Urinary bladder (tissue), 4 donors: ENCODE data around the gene FOXD4. TPM values are rescaled to one million over a fixed set of nuclear protein-coding genes. Genes with fewer than 3 reads are reported as not detected.
"Not testable (repeated sequence)": the region's sequence is repeated elsewhere in the genome, so short reads cannot be mapped to it uniquely, and the experiment has no call there.

Experiments used
- DNase-seq: peaks from one replicate; pipeline ENCODE4 v3.0.0-alpha.2; 2015; ENCODE audit errors: extremely low spot score
- H3K27ac ChIP-seq: one replicate; pipeline ENCODE4 v1.5.1; 2013; ENCODE audit warnings: low read depth, mild to moderate bottlenecking, moderate library complexity
- H3K36me3 ChIP-seq: one replicate; pipeline ENCODE4 v1.6.1; 2013; ENCODE audit warnings: mild to moderate bottlenecking, moderate library complexity; ENCODE audit not compliant: insufficient read depth
- H3K4me1 ChIP-seq: one replicate; pipeline ENCODE4 v1.6.1; 2013; ENCODE audit warnings: mild to moderate bottlenecking, moderate library complexity; ENCODE audit not compliant: insufficient read depth
- H3K4me3 ChIP-seq: one replicate; pipeline ENCODE4 v1.5.1; 2013; ENCODE audit warnings: low read depth, low read length
- WGBS: extraction: QIAGEN DNeasy Blood & Tissue Kit; methylation state at CpG from one replicate; pipeline ENCODE4 v1.1.7; 2013; 5-methylcytosine and 5-hydroxymethylcytosine counted together
- polyA plus RNA-seq: library from polyadenylated mRNA; stranded (reverse); fragments of 200-250 nt; gene quantifications from one replicate; pipeline ENCODE4 v1.2.3, GENCODE V29; 2013
- total RNA-seq: library from RNA; depleted of rRNA; stranded (reverse); fragments of >200 nt; gene quantifications from one replicate; pipeline ENCODE4 v1.2.3, GENCODE V29; 2014
- donor health status: healthy with polysubstance abuse.
- donor health status: healthy.

FOXD4 gene
- total and polyA plus RNA-seq, 2 donors, result 0.19 TPM; not detected in 1

- not testable (repeated sequence) for H3K4me3 ChIP-seq, H3K36me3 ChIP-seq, H3K27ac ChIP-seq, H3K4me1 ChIP-seq, DNase-seq
- 20% methylated on average over 22 of the region's 22 CpGs for WGBS
Observed at GRCh38 chr9:108742-109495, 9.3 kb downstream of the FOXD4 start.

GRCh38 chr9:105991-106390 is 12.2 kb downstream of the FOXD4 start:
- 82% methylated on average over 8 of the region's 8 CpGs for WGBS
- H3K27ac ChIP-seq, H3K4me3 ChIP-seq, H3K36me3 ChIP-seq, DNase-seq, H3K4me1 ChIP-seq: not testable (repeated sequence)

DNA sequence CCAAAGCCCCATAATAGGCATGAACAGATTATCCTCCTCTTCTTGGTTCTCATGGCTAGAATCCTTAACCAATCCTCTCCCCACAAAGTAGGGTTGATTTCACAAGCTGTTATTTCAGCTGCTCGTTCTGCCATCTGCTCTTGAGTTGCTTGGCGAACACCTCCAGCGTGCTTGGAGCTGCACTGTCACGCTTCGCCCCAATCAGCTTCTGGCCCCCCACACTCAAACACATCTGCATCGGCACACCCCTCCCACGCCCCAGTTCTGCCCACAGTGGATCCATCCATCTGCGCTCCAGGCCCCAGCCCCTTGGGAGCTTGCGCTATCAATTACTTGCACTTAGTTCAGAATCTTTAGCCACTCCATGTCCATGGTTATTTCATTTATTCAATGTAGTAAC is 17.8 kb downstream of the FOXD4 start:
- DNase-seq, H3K4me3 ChIP-seq, H3K4me1 ChIP-seq, H3K27ac ChIP-seq, H3K36me3 ChIP-seq: not testable (repeated sequence)
- 93% methylated on average over 9 of the region's 9 CpGs for WGBS

DNA sequence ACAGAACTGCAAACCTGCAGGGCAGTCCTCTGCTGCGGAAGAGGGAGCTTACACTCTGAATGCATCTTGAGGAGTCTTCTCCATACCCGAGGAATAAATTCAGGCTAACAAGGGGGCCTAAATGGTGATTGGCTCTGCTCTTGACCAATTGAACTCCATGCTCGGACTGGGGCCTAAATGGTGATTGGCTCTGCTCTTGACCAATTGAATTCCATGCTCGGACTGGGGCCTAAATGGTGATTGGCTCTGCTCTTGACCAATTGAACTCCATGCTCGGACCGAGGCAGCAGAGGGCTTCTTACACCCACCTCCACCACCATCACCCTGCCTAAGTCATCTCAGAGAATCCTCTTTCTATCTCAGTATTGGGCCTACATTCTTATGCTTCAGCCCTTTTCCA is 18.4 kb downstream of the FOXD4 start:
- H3K4me1 ChIP-seq, H3K36me3 ChIP-seq, H3K4me3 ChIP-seq, H3K27ac ChIP-seq, DNase-seq: not testable (repeated sequence)
- WGBS, result 88% methylated on average over 6 of the region's 6 CpGs

DNA sequence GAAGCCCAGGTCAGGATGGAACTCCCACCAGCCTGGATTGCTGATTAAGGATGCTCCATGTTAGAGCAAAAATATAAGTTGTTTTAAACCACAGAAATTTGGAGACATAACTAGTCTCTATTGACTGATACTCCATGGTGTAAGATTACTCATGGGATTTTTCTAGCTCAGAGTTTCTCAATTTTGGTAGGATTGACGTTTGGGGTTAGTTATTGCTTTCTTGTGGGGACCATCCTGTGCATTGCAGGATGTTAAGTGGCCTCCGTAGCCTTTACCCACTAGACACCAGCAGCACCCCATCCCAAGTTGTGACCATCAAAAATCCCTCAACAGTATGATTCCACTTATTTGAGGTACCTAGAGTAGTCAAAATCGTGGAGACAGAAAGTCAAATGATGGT is 19.4 kb downstream of the FOXD4 start:
- not testable (repeated sequence) for H3K36me3 ChIP-seq, H3K4me3 ChIP-seq, DNase-seq, H3K4me1 ChIP-seq, H3K27ac ChIP-seq
- WGBS, result 79% methylated on average over 3 of the region's 3 CpGs

- DNase-seq, H3K4me3 ChIP-seq, H3K36me3 ChIP-seq, H3K27ac ChIP-seq, H3K4me1 ChIP-seq: not testable (repeated sequence)
- 10% methylated on average over 4 of the region's 4 CpGs for WGBS
Observed at GRCh38 chr9:94992-95391, 23.2 kb downstream of the FOXD4 start.

GRCh38 chr9:94323-94722 is 23.9 kb downstream of the FOXD4 start:
- not testable (repeated sequence) for DNase-seq

GRCh38 chr9:93909-94308 is 24.3 kb downstream of the FOXD4 start:
- not testable (repeated sequence) for H3K4me1 ChIP-seq, DNase-seq, H3K27ac ChIP-seq, H3K4me3 ChIP-seq, H3K36me3 ChIP-seq
- 43% methylated on average over 4 of the region's 5 CpGs for WGBS

More at GRCh38 chr9:94323-94722, 23.9 kb downstream of the FOXD4 start:
- H3K36me3 ChIP-seq, H3K27ac ChIP-seq, H3K4me1 ChIP-seq, H3K4me3 ChIP-seq: not testable (repeated sequence)
- 22% methylated on average over 4 of the region's 5 CpGs for WGBS

DNA sequence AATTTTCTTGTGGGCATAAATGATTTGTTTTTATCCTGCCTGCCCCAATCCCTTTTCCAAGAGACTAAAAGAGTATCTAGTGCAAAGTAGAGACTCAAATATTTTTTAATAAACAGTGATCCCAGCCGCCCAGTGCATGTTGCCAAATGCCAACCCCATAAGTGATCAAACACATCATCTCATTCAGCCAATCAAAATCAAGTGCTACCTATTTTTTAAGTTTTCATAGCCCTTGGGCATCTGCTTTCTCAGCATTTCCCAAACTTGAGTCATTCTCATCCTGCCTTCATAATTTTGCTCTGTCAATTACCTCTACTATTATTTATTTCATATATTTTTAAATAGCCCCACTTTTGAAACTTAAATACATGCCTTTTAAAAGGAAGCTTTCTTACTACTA is 27.4 kb downstream of the FOXD4 start:
- H3K4me3 ChIP-seq, H3K4me1 ChIP-seq, H3K27ac ChIP-seq, DNase-seq, H3K36me3 ChIP-seq: not testable (repeated sequence)
- WGBS, result 56% methylated on average over 1 of the region's 1 CpG

- not testable (repeated sequence) for H3K4me1 ChIP-seq, H3K4me3 ChIP-seq, DNase-seq, H3K36me3 ChIP-seq, H3K27ac ChIP-seq
- WGBS, result 8% methylated on average over 5 of the region's 11 CpGs
Observed at GRCh38 chr9:88396-89037, 29.7 kb downstream of the FOXD4 start.

GRCh38 chr9:87860-88259 is 30.4 kb downstream of the FOXD4 start:
- not testable (repeated sequence) for H3K4me1 ChIP-seq, H3K27ac ChIP-seq, H3K36me3 ChIP-seq, H3K4me3 ChIP-seq, DNase-seq
- WGBS, result 25% methylated on average over 5 of the region's 6 CpGs

- H3K4me3 ChIP-seq, H3K4me1 ChIP-seq, H3K27ac ChIP-seq, DNase-seq, H3K36me3 ChIP-seq: not testable (repeated sequence)
- WGBS, result 35% methylated on average over 3 of the region's 4 CpGs
Observed at GRCh38 chr9:87105-87504, 31.1 kb downstream of the FOXD4 start.

DNA sequence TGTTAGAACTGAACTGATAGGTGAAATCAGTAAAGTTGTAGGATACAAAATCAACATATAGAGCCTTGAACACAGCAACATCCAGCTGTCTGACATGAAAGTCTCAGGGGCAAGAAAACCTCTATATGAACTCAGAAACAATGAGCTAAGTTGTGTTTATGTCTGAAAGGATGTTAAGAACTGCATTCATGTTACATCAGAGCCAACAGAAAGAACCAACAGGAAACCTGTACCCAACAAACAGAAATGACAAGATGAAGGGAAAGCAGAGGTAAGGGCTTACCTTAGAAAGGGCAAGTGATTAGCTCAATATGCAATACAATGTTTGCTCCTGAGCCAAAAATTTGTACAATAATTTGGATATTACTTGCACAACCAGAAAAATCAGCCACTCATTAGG is 31.5 kb downstream of the FOXD4 start:
- H3K4me3 ChIP-seq, H3K4me1 ChIP-seq, H3K27ac ChIP-seq, DNase-seq, H3K36me3 ChIP-seq: not testable (repeated sequence)

- WGBS, result 90% methylated on average over 31 of the region's 31 CpGs
- not testable (repeated sequence) for H3K4me3 ChIP-seq, H3K27ac ChIP-seq, H3K36me3 ChIP-seq, DNase-seq, H3K4me1 ChIP-seq
Observed at GRCh38 chr9:82932-83689, 35.1 kb downstream of the FOXD4 start.
